HG03103 (cell line): Measurements from ENCODE around the gene DOCK11.

Experiments used
- ATAC-seq: cut with Tn5 transposase; IDR thresholded peaks from one replicate; pipeline ENCODE4 v1.9.1; 2021; ENCODE audit warnings: low read depth; ENCODE audit not compliant: unreplicated experiment

Gene DOCK11

DNA sequence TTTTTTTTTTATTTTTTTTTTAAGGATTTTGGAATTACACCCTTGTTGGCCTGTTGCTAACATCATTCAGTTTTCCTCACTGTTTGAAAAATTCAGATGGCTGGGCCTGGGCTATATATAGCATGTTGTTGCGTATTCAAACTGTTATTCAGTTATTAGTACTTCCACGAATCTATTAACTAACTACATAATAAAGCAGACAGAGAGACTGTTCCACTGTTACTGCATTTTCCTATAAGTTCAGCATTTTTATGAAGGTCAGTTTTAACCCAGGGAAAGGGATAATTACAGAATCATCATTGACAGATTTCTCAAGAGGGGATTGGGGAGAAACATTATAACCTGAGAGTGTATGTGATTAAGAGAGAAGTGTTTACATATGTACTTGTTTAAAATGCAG lies 3.1 kb downstream of the DOCK11 start:
- ATAC-seq: no peak

DNA sequence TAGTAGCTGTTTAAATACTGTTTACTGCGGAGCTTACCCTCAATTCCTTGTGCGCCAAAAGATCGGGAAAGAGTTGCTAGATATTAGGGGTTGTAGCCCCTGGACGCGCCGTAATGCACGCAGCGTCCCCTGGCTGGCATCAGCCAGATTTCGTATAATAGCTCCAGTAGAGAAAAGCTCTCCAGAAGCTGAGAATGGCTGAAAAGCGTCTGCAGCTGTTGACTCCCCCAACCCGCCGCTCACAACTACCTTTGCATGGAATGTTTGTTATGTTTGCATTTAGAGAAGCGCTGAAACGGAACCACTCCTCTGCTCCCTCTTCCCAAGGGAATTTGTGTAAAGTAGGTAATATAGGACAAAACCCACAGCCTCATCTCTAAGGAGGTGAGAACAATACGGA lies 3.7 kb downstream of the DOCK11 start:
- ATAC-seq: no peak

DNA sequence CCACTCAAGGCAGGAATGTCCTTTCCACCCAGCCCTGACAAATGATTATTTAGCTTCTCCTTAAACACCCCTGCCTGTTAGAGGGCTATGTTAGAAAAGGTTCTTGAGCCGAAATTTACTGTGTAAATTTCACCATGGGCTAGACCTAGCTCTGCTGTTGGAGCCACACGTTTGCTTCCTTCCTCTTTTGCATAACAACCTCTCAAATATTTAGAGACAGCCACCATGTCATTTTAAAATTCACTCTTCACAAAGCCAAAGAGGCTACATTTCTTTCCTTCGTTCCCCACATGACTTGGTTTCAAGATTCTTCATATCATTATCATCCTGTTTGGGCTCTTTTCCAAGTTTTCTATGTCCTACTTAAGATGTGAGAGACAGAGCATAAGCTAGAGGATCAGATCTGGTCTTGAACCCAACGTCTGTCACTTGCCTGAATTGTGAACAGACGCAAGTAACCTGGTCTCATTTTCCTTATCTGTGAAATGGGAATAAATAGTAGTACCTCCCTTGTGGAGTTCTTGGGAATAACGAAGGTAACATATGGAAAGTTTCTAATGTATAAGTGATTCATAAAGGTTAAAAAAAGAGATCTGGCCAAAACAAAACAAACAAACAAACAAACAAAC lies 6.7 kb downstream of the DOCK11 start:
- ATAC-seq: no peak

DNA sequence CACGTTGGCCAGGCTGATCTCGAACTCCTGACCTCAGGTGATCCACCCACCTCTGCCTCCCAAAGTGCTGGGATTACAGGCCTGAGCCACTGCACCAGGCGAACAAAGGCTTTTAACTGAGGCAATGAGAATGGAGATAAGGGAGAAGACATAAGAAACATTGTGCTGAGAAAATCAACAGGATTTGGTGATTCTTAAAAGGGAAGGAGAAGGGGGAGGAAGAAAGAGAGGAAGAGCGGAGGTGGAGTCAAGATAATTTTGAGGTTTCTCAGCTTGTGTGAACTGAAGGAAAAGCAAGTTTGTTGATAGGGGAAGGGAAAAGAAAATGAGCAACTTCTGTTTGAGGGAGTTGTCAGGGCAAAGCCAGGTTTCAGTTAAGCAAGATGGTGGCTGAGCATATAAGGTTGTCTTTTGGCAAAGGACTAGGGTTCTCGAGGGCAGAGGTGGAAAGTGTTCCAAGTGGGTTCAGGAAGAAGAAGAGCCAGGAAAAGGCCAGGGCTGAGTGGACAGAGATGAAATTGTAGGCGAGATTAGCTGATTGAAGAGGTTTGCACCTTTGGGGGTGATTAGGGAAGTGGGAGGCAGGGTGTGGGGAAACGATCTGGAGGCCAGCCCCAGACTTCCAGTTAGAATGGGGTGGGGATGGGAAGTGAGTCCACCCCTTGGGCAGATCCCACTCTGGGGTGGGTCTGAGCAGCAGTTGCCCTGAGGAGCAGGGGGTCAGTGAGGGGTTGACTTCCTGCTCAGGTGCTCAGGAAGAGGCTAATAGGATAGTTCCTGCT lies 7.8 kb downstream of the DOCK11 start:
- no peak for ATAC-seq

DNA sequence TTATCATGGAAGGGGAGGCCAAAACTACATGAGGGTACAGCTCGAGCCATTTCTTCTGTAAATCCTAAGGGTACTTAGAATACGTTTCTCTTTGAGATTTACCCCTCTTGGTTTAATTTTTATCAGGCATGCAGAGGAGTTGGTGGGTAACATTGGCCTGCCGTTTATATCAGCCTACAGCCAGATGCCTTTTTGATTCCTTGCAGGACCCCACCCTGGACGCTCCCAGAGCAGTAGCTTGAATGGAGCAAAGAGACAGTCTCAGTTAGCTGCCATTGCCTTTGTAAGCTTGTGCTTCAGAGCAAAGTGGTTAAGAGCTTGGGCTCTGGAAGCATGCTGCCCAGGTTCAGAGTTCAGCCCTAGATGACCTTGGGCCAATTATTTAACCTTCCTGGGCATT lies 9.0 kb downstream of the DOCK11 start:
- no peak for ATAC-seq

DNA sequence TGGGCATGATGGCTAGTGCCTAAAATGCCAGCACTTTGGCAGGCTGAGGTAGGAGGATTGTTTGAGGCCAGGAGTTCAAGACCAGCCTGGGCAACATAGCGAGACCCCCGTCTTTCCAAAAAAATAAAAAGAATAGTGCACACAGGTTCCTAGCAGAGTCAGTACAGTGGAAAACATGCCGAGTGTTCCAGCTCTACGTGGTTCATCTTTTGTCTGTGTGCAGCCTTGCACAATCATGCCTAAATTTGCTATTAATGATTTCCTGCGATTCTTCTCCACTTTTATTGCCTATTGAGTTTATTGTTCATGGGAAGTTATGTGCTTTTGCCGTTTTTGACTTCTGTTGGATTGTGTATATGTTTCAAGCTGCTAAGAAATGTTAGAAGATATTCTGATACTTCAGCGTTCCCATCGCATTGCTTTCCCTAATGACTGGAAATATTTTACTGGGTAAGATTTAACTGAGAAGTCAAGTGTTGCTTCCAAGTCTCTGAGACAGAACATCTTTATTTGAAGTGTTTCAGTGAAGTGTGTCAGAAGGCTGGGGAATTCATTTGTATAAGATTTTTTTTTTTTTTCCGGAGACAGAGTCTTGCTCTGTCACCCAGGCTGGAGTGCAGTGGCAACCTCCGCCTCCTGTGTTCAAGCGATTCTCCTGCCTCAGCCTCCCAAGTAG lies 11.3 kb downstream of the DOCK11 start:
- ATAC-seq: no peak

DNA sequence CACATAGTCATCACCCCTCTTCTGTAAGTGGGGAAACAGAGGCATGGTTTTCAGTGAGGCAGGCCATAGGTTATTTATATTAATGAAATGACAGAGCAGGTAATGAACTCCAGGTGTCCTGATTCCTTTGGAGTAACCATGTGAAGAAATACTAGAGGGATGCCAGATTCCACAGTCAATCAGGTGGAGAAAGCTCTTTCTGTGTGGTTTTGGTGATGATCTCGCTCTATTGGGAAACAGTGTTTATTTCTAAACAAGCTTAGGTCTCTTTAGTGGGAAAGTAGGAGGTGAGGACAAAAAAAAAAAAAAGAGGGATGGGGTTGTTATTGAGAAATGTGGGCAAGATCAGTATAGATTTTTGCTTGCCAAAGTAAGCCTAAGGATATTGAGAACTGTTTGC lies 12.2 kb downstream of the DOCK11 start:
- ATAC-seq: no peak

DNA sequence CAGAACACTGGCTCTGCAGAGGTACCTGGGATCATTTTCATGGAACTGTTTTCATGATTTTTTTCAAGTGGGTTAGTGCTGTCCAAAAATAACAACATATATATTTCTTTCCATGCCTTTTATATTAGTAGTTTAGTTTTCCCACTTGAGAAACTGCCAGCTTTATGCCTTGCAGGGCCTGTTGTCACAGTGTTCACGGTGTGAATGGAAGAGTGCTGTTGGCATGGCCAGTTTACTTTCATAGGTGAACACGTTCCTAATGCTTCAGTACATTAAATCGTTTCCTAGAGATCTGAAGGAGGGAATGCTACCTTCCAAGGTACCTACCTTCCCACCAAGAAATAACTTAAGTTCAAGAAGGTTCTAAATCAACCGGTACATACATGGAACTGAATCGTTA lies 12.6 kb downstream of the DOCK11 start:
- ATAC-seq: no peak

DNA sequence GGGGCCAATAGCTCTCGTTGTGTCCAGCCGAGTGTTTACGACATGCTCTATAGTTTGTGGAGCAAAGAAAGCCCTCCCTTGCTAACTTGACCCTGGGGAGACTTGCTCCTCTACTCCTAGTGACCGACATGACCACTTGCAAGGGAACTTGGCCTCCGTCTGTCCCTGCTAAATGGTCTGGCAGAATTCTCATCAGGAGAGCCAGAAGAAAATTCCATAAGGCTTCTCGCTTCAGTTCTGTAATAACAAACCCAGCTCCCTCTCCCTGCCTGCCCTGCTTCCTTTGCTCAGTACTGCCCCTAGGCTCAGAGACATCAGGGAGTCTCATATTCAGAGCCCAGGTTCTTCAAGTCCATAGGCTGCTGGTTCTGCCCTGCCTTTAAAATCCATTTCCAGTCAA lies 13.0 kb downstream of the DOCK11 start:
- ATAC-seq: no peak

DNA sequence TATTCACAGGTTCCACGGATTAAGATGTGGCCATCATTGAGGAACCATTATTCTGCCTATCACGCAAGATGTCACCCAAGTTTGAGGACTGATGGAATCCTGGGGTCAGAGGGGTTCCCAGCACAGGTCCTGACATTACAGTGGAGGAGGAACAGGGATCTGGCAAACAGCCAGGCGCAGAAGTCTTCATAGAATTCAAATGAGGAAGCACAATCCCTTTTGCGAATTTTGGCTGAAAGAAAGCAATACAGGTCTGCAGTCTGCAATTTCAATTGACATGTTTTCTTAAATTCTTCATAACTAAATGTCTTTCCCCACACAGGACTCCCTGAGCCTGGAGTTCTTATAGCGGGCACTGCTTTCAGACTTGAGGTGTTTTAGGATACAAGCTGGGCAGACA lies 14.5 kb downstream of the DOCK11 start:
- no peak for ATAC-seq

DNA sequence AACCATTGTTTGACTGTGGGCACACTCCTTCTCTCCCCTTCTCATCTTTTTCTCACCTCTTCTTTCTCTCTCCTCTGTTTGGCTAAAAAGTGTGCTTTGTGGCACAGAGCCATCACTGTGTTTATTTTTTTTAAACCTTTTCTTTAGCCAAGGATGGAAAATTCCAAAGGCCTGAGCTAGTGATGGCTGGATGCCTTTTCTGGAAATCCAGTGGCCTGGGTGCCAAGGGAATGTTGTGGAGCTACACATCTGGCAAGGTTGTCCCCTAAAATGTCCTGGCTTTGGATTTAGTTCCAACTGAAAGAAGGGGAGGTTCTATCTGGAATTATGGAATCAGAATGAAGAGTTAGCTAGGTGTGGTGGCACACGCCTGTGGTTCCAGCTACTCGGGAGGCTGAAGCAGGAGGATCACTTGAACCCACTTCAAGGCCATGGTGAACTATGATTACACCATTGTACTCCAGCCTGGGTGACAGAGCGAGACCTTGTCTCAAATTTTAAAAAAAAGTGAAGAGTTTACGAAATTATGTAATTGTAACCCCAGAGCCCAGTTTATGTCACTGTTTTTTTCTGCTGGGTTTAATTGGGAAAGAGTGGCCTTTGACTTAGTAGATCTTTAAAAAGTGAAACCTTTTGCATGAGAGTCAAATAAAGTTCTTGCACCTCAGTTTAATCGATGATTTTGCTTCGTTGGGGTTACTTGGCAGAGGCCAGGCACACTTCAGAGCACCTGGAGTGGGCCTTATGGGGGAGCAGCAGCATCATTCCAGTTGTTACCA lies 17.7 kb downstream of the DOCK11 start:
- no peak for ATAC-seq

DNA sequence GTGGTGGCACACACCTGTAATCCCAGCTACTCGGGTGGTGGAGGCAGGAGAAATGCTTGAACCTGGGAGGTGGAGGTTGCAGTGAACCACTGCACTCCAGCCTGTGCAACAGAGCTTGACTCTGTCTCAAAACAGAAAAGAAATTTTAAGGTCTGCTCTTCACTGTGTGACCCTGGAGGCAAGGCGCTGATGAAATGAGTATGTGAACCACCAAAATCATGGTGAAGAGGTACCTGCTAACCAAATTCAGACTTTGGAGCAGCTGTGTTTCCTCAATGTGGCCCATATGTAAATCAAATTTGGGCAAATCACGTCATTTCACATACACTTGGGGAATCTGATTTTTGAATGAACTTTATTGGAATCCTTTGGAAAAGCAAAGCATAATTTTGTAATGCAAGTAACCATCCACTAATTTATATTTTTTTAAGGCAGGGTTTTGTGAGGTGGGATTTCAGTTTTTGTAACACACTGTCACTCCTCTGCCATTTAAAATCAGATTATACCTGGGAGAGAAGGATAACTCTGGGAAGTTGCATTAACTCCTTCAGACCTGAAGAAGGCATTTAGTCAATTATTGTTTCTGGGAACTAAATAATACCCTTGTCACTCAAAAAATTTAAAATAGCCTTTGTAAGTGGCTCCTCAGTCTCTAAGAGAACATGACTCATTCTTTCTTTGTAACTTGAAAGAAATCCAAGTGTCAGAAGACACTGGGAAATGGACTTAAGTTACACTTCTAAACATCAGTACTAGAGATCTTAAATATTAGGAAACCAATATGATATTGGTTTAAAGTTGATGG lies 24.0 kb downstream of the DOCK11 start:
- ATAC-seq: no peak

DNA sequence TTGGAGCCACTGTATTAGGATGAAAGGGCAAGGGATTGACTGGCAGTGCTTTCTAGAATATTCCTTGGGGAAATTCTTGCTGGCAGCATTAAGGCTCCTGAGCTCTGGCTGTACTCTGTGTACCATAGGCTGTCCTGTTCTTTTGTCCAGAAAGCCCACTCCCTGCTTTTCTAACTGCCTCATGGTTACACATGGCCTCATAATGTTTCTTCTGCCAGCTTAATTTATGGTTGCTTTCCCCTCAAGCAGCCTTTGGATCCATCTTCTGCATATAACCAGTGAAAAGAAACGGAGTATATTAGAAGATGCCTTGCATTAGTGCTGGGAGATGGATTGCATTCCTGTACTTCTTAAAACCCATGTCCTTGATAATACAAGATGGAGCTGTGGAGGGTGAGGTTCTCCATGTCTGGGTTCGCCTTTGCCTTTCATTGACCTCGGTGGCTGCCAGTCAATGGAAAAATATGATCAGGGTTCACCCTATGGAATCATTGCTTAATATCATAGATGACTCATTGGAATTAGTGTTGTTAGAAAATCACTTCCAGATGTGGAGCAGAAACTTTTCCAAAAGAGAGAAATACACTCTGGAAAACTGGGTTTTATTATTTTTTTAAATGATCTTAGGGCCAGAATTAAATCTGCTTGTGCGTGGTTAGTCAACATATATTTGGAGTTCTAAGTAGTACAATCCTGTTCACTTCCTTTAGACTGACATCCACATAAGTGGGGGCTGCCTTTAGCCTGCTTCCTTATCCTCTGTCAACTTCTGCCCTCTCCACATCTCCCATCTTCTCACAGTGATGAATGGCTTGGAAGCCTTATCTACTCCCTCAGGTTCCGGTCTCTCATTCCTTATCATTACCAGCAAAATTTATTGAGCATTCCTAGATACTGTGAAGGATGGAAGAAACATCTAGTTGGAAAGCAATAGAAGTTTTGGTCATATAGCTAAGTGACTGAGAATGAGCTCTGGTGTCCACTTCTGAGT lies 24.9 kb downstream of the DOCK11 start:
- no peak for ATAC-seq

DNA sequence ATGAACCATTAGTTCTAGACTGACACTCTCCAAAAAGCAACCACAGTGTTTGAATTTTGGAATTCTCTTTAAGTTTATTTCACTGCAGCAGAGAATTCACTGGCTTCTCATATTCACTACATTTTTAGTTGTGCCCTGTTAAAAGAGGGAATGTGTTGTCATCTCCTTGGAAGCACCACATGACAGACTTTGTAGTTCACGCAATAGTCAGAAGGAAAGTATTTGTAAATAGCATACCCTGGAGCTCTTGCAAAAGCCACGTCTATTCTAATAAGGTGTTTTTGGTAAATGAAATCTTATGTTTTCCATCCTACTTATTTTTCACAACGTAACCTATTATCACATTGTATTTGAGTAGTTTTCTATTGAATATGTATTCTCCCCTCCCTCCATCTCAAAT lies 25.8 kb downstream of the DOCK11 start:
- ATAC-seq: no peak

DNA sequence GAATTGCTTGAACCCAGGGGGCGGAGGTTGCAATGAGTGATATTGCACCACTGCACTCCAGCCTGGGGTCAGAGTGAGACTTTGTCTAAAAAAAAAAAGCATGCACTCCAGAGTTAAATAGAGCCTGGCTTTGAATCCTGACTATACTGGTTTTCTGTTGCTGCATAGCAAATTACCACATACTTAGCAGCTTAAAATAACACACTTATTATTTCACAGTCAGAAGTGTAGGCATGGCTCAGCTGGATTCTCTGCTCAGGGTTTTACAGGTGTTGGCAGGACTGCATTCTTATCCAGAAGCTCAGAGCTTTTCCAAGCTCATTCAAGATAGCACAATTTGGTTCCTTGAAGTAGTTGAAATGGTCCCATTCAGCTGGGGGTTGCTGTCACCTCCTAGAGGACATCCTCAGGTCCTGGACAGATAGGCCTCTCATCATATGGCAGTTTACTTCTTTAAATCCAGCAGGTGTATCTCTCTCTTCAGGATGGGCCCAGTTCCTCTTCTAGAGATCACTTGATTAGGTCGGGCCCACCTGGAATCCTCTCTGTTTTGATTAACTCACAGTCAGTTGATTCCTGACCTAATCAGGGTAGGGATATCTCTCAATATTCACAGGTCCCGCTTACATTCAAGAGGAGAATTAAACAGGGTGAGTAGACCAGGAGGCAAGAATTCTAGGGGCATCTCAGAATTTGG lies 26.8 kb downstream of the DOCK11 start:
- ATAC-seq: no peak

DNA sequence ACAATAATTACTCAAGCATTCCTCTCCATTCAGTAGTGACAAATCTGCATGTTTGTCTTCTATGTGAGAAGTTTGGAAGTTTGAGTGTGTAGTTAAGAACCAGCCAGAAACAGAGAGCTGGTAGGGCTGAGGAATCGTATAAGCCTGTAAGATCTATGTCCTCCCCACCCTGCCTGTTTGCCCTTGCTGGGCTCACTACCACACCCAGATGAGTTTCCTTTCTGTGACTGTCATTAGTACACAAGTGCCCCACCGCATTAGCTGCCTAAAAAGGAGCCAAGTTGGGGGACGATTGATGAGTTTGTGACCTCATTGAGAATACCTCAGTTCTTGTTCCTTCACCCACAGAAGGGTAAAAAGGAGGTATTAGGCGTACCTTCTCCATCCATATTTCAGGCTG lies 28.3 kb downstream of the DOCK11 start:
- no peak for ATAC-seq

DNA sequence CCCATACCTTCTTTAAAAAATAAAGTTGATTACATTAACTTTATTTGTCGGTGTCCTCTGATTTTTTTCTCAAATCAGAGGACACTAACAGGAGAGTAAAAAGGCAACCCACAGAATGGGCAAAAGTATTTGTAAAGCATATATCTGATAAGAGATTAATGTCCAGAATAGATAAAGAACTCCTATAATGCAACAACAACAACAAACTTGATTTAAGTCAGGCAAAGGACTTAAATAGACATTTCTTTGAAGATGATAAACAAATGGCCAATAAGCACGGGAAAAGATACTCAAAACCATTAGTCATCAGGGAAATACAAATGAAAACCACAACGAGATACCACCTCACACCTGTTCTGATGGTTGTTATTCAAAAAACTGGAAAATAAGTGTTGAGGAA lies 28.7 kb downstream of the DOCK11 start:
- ATAC-seq: no peak

DNA sequence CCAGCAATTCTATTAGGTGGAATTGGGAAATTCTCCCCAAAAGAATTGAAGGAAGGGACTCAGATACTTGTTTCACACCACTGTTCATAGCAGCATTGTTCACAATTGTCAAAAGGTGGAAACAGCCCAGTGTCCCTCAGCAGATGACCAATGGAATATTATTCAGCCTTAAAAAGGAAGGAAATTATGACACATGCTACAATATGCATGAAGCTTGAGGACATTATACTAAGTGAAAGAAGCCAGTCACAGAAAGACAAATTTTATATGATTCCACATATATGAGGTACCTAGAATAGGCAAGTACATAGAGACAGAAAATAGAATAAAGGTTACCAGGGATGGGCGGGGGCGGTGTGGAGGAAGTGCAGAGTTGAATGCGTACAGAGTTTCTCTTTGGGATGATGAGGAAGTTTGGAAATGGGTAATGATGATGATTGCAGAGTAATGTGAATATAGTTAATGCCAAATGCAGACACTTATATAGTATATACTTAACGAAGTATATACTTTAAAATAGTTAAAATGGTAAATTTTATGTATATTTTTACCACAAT lies 29.6 kb downstream of the DOCK11 start:
- ATAC-seq: no peak
